ENCODE measurements around the gene TIMM21. TPM values are rescaled to one million over a fixed set of nuclear protein-coding genes. Genes with fewer than 3 reads are reported as not detected.

Gene TIMM21, protein sequence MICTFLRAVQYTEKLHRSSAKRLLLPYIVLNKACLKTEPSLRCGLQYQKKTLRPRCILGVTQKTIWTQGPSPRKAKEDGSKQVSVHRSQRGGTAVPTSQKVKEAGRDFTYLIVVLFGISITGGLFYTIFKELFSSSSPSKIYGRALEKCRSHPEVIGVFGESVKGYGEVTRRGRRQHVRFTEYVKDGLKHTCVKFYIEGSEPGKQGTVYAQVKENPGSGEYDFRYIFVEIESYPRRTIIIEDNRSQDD
- 53.3 TPM for polyA plus RNA-seq (2013, experiment 1 of 2; ENCODE audit: insufficient read length)
- polyA plus RNA-seq (2013, experiment 2 of 2; ENCODE audit: insufficient read length) = 25.6 TPM

GRCh38 chr18:74147779-74148542, at the start of gene TIMM21, which contains the start of gene FBXO15:
Gene TIMM21 (plus strand): TSS chr18:74148523. CDS start chr18:74148809, 286 bp downstream.
Gene FBXO15 (minus strand): TSS chr18:74147834. CDS start chr18:74147785, 49 bp downstream.
- DNase-seq = peak; percentile 97

GRCh38 chr18:74108460-74108859, 39.9 kb upstream of the TIMM21 start:
- no peak for DNase-seq

DNA sequence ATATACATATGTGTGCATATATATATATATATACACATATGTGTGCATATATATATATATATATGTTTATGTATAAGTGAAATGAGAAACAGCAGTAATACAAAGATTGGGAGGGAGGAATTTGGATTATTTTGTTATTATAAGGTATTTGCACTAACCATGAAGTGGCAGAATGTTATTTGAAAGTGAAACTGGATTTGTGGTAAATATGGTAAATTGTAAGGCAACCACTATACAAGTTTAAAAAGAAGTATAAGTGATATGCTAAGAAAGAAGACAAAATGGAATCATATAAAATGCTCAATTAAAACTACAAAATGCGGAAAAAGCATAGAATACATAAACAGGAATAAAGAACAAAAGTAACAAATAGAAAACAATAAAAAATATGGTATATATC, 38.2 kb upstream of the TIMM21 start:
- DNase-seq = no peak

DNA sequence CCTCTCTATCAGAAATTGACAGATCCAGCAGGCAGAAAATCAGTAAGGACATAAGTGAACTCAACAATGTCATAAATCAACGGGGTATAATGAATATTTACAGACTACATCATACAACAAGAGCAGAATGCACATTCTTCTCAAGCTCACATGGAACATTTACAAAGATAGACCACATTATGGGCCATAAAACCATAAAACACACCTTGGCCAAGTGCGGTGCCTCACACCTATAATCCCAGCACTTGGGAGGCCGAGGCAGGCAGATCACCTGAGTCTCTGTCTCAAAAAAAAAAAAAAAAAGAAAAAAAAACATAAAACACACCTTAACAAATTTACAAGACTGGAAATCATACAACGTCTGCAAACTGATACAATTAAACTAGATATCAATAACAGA, 37.3 kb upstream of the TIMM21 start:
- no peak for DNase-seq

DNA sequence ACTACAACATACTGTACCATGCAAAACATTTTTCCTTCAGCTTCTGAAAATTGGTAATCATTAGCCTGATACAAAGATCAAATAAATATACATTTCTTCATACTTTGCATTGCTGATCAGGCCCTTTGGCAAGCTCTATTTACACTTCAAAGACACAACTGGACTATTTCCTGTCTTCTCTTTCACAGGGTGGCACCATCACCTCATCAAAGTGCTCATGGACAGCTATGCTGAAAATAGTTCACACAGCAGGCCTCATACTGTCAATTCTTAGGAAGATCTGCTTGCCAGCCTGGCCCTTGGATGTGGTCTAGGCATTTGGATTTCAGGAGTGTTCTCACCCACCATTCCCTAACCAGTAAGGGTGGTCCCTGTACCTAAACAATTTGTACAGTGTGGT, 34.6 kb upstream of the TIMM21 start:
- DNase-seq = no peak

DNA sequence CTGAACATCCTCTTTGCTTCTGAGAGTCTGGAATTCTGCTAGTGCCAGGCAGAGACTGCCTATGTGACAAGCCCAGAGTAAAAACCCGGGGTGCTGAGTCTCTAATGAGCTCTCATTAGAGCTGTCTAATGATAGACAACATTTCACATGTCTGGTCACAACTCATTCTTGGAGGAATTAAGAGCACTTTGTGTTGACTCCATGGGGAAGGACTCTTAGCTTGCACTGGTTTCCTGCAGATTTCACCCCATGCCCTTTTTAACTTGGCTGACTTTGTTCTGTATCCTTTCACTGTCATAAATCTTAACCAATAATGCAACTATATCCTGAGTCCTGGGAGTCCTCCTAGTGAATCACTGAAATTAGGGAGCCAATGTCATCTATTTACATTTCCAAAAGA, 34.2 kb upstream of the TIMM21 start:
- no peak for DNase-seq

DNA sequence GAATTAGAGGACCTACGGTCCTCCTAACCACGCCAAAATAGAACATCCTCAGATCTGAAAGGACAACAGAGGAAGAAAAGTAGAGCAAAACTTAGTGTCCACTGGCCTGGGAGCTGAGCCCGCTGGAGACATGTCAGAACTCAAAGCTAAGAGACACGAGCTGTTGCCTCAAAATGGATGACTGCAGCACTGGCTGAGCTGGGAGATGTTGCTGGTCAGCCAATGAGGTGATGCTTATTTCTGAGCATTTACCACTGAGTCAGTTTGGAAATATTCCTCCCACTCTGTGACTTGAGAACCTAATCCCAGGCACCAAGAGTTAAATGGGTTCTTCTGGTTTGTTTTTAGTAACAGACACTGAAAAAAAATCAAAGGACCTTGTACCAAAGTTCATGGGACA, 33.3 kb upstream of the TIMM21 start:
- peak; percentile 40 for DNase-seq

DNA sequence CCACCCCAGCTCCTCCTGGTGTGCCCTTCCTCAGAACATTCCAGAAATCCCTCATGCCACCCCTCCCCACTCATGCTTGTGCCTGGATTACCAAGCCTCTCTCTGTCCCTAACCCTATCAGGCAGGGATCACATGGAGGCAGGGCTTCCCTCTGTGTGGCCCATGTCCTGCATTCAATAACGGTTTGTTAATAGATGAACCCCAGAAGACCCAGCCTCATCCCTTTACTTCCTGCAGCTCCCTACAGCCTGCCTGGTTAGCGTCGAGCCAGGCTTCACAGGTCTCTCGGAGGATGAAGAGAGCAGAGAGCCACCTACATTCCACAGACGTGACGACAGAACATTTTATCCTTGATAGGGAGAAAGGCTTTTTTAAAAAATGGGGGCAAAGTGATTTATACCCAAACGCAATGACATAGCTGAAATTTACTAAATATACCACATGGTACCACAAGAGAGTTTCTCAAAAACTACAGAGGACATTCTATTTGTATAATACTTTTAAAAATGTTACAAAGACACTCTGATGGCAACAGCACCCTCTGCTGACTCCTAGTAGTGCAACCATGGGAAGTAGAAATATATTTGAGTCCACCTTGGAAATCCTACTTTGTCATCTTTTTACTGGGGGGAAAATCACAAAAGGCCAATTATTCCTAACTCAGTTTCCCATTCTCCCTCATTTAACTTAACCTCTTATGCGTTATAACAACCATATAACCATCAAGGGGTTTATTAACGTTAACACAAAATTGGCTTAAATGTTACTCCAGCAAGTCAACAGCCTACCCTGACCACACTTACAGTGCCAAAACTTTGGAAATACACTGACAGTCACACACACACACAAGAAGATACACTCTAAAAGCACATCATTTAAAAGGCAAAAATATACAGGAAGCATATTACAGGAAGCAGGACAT, 31.4 kb upstream of the TIMM21 start:
- DNase-seq = peak; percentile 38

DNA sequence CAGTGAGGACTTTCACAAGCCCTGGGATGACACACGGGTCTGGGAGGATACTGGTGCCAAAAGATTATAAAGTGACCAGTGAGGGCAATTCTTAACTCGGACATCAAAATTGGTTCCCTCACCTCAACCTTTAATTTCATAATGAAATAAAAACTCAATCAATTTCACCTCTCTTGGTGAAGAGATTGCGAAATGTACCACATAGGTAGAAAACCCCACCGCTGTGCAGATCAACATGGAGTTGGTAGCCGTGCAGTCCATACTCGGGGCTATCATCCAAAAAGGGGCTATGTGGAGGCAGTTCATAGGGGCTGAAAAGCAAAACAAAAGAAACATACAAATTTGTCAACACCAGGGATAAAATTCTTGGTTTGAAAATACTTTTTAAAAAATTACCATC, 25.1 kb upstream of the TIMM21 start:
- no peak for DNase-seq

GRCh38 chr18:74124642-74125041, 23.7 kb upstream of the TIMM21 start:
- DNase-seq = no peak

GRCh38 chr18:74126684-74127655, 21.4 kb upstream of the TIMM21 start:
- no peak for DNase-seq

DNA sequence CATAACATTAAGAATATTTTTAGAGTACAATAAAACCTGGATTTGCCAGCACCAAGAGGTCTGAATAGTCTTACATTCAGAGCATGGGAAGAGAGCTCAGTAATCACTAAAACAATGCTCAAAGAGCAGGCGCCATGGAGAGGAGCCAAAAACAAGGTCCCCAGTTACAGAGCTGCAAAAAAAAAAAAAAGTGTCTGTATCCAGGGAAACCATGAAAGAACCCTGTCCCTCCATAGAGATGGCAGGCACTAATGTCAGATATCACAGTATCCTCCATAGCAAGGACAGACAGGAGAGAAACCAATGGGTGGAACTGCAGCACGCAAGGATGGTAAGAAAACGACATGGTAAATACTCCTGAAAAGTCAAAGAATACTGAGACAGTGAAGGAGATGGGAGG, 20.2 kb upstream of the TIMM21 start:
- no peak for DNase-seq

- DNase-seq = no peak
These were observed 17.2 kb upstream of the TIMM21 start for GRCh38 chr18:74131124-74131523.

GRCh38 chr18:74132201-74132600, 16.1 kb upstream of the TIMM21 start:
- DNase-seq = peak; percentile 46

- no peak for DNase-seq
These were observed 10.3 kb upstream of the TIMM21 start for GRCh38 chr18:74137920-74138538.

DNA sequence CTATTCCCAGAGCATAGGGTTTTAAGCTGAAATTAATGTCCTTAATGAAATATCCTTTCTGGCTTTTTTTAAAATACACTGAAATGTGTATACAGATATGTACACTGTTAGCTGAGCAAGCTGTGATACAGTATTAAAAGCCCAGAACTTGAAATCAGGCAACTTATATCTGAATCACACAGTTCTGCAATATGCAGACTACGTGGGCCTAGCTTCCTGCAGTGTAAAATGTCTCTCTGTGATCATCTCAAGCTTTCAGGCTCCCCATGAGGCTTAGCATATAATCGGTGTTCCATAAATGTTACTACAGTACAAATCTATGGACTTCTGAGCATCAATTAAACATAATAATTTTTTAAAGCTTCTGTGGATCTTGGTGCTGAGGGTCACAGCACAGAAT, 8.9 kb upstream of the TIMM21 start:
- DNase-seq = no peak

- peak; percentile 78 for DNase-seq
These were observed 8.4 kb upstream of the TIMM21 start for GRCh38 chr18:74139888-74140287.

DNA sequence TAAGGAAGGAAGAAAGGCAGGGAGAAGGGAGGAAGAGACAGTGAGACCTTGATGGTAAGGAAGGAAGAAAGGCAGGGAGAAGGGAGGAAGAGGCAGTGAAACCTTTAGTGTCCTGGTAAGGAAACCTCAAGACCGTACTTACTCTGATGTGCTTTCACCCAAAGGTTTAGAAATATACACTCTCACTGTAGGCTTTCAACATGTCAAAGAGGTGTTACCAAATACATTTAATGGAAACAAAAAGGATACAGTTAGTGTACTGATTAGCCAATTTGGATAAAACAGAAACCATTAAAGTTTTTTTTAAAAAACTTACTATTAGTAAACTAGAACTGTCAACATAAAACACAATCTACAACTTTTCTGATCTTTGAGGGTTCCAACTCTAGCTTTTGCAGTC, 7.7 kb upstream of the TIMM21 start:
- no peak for DNase-seq

GRCh38 chr18:74141667-74142066, 6.7 kb upstream of the TIMM21 start:
- DNase-seq = no peak

GRCh38 chr18:74142252-74142651, 6.1 kb upstream of the TIMM21 start:
- DNase-seq = no peak

GRCh38 chr18:74146756-74147155, 1.6 kb upstream of the TIMM21 start:
- DNase-seq = peak; percentile 58

Data from fibroblast of skin of back (primary cell).